Spinal cord (tissue), 10 donors: ENCODE measurements around the gene FAM117B. TPM values are rescaled to one million over a fixed set of nuclear protein-coding genes. Genes with fewer than 3 reads are reported as not detected.
A peak's percentile ranks its signal among the peaks of the same experiment; 100 is the strongest.

Source experiments
- DNase-seq, 6 donors: peaks; one replicate each; pipeline versions ENCODE4 v3.0.0 to v3.0.0-alpha.2; 2013 to 2015; ENCODE audit warnings: low spot score in 6 of 6, low read depth in 4 of 6
- H3K27ac ChIP-seq: one replicate; pipeline ENCODE4 v1.5.1; 2013; ENCODE audit warnings: low read depth, low read length, control low read depth
- H3K27me3 ChIP-seq: one replicate; pipeline ENCODE4 v1.6.1; 2013; ENCODE audit warnings: low read length; ENCODE audit not compliant: control insufficient read depth, insufficient read depth
- H3K36me3 ChIP-seq: one replicate; pipeline ENCODE4 v1.6.1; 2013; ENCODE audit warnings: low read length; ENCODE audit not compliant: control insufficient read depth, insufficient read depth
- H3K4me1 ChIP-seq: one replicate; pipeline ENCODE4 v1.6.1; 2013; ENCODE audit warnings: low read length; ENCODE audit not compliant: control insufficient read depth, insufficient read depth
- H3K4me3 ChIP-seq: one replicate; pipeline ENCODE4 v1.5.1; 2013; ENCODE audit warnings: low read depth, low read length, control low read depth
- H3K9me3 ChIP-seq: one replicate; pipeline ENCODE4 v1.6.1; 2013; ENCODE audit warnings: low read length; ENCODE audit not compliant: control insufficient read depth, insufficient read depth
- WGBS: methylation state at CpG from one replicate; pipeline ENCODE4 v1.1.5; 2013; ENCODE audit warnings: missing lambda C conversion rate; ENCODE audit not compliant: insufficient coverage; 5-methylcytosine and 5-hydroxymethylcytosine counted together
- polyA plus RNA-seq, 2 donors: library from polyadenylated mRNA; unstranded; fragments of 120-200 nt; gene quantifications; one replicate each; pipeline ENCODE4 v1.2.1, GENCODE V29; 2013; ENCODE audit not compliant: insufficient read length in 2 of 2
- total RNA-seq, 2 donors: library from RNA; depleted of rRNA in 1 of 2; stranded (reverse); fragments of 120-200 nt in 1 of 2; fragments of >200 nt in 1 of 2; gene quantifications; one replicate each; pipeline versions ENCODE4 v1.2.3 to v1.2.4, GENCODE V29; 2013 to 2014
- donor health status: healthy.

The FAM117B gene
- total and polyA plus RNA-seq, 4 donors: 11.3 to 28.4 (median 23.3) TPM

DNA sequence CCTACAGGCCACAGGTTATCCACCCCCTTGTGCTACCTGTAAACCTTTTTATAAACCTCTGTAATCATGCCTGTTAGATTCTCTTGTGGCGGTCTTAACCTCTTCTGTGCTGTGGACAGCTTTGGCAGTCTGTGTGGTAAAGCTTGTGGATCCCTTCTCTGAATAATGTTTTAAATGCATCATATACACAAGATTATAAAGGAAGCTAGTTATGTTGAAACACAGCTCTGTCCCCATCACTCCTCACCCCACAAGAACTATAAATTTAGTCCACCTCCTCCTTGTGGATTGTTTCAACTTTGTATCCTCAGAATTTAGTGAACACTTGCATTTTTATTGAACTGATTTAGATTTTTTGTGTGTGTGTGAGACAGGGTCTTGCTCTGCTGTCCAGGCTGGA lies 129.1 kb downstream of the FAM117B start:
- no peaks in the 10 kb centered on the region for H3K9me3 ChIP-seq
- H3K27ac ChIP-seq: no peak overlapping the region
- no CpG with 5 or more reads among the region's 1 CpG for WGBS
- H3K36me3 ChIP-seq: peaks cover 19% of the 10 kb centered on the region
- H3K4me1 ChIP-seq: no peaks in the 10 kb centered on the region
- no peak overlapping the region for H3K4me3 ChIP-seq
- no peaks in the 10 kb centered on the region for H3K27me3 ChIP-seq
- no peak for DNase-seq

- no peak overlapping the region for H3K27ac ChIP-seq
- H3K36me3 ChIP-seq: peaks cover 11% of the 10 kb centered on the region
- no peaks in the 10 kb centered on the region for H3K27me3 ChIP-seq
- no peaks in the 10 kb centered on the region for H3K4me1 ChIP-seq
- no peak for DNase-seq
- WGBS: no CpG with 5 or more reads among the region's 3 CpGs
- no peak overlapping the region for H3K4me3 ChIP-seq
- no peaks in the 10 kb centered on the region for H3K9me3 ChIP-seq
Observed at GRCh38 chr2:202764991-202765390, 130.2 kb downstream of the FAM117B start.

- H3K27me3 ChIP-seq: no peaks in the 10 kb centered on the region
- H3K27ac ChIP-seq: no peak overlapping the region
- no peaks in the 10 kb centered on the region for H3K9me3 ChIP-seq
- no peak for DNase-seq
- 87% methylated on average over 4 of the region's 5 CpGs for whole genome bisulfite sequencing
- H3K4me3 ChIP-seq: no peak overlapping the region
- H3K36me3 ChIP-seq: peaks cover 12% of the 10 kb centered on the region
- H3K4me1 ChIP-seq: no peaks in the 10 kb centered on the region
Observed at GRCh38 chr2:202765436-202765835, 130.7 kb downstream of the FAM117B start.

DNA sequence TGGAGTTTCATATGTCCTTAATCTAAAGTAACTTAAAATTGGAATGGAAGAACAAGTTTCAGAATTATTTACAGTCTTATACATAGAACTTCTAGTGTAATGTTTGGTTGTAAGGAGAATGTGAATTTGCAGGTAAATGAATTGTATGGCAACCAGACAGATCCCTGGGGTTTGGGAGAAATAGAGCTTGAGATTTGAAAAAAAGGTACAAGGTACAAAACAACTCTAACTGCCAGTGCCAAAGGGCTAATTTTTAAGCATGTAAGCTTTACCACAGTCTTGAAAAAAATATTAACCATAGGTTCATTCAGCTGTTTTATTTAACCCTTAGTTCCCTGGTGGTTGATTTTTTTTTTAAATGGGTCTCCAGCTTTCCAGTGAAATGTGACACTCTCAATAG lies 133.5 kb downstream of the FAM117B start:
- Histone ChIP-seq H3K4me1 (no peaks in the 10 kb centered on the region), H3K4me3 (no peak overlapping the region), H3K27ac (no peak overlapping the region), H3K9me3 (no peaks in the 10 kb centered on the region), H3K36me3 (peaks cover 9% of the 10 kb centered on the region), H3K27me3 (no peaks in the 10 kb centered on the region)
- no peak for DNase-seq

DNA sequence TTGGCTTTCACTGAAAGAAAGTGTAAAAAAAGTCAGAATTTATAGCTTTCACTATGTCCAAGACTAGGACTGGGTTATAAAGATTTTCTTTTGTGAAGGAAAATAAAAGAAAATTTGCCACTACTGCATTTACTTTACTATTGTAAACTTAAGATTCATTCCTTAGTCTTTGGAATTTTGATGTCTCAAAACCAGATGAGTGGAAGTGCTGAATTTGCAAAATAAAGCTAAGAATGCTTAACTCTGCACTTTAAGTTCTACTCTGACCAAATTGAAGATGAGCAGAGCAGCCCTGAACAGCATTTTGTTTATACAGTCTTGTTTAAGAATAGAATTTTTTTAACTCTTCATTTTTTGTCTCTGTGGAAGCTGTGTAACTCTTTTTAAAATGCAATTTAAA lies 134.4 kb downstream of the FAM117B start:
- no peaks in the 10 kb centered on the region for H3K27me3 ChIP-seq
- no peaks in the 10 kb centered on the region for H3K9me3 ChIP-seq
- H3K36me3 ChIP-seq: peaks cover 12% of the 10 kb centered on the region
- DNase-seq: no peak
- no peak overlapping the region for H3K27ac ChIP-seq
- H3K4me3 ChIP-seq: no peak overlapping the region
- H3K4me1 ChIP-seq: no peaks in the 10 kb centered on the region

DNA sequence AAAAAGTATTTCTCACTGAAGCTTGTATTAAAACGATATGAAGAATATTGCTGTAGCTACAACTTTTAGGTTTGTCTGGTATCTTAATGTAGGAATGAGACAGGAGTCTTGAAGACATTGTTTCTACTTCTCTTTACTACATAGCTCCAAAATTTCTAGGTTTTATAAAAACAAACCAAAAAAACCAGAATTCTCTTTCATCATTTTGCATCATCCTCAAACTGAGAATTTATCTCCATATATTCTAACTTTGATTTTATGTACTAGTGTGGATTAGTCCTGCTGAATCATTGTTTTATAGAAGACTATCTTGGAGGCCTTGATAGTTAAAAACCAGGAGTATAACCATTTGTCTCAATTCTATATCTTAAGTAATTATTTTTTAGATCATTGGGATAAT lies 136.6 kb downstream of the FAM117B start:
- no peaks in the 10 kb centered on the region for H3K9me3 ChIP-seq
- no peaks in the 10 kb centered on the region for H3K4me1 ChIP-seq
- WGBS: no CpG with 5 or more reads among the region's 1 CpG
- H3K27me3 ChIP-seq: no peaks in the 10 kb centered on the region
- H3K36me3 ChIP-seq: peaks cover 12% of the 10 kb centered on the region
- H3K4me3 ChIP-seq: no peak overlapping the region
- DNase-seq: no peak
- no peak overlapping the region for H3K27ac ChIP-seq

DNA sequence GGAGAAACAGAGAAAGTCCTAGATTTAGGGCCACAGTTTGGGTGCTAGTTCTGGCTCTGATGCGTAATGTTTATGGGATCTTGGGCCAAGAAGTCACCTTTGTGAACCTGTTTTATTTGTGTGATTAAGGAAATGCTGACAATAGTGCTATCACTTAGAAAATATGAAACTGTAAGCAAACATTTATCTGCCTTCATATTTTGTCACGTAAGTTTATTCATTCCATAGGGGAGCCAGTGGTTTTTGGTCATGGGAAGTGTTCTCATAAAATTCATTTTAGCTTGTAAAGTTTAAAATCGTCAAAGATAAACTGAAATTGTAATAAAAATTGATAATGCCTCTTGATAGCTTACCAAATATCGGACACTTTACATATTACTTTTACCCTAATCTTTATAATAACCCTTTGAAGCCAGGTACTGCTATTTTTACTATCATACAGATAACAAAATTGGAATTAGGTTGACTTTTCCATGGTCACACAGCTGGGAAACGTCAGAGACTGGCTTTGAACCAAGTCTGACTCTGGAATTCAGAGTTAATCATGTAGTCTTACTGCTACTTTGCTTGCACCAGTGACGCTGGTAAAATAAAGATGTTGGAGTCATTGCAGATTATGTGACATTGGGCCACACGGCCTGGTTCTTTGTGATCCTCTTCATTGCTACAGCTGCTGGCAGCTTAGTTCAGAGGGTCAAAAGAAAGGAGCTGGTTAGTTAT lies 137.1 kb downstream of the FAM117B start:
- Histone ChIP-seq H3K27ac (no peak overlapping the region), H3K4me3 (no peak overlapping the region), H3K4me1 (no peaks in the 10 kb centered on the region), H3K36me3 (peaks cover 12% of the 10 kb centered on the region), H3K9me3 (no peaks in the 10 kb centered on the region), H3K27me3 (no peaks in the 10 kb centered on the region)
- DNase-seq: no peak
- 67% methylated on average over 3 of the region's 7 CpGs for WGBS

DNA sequence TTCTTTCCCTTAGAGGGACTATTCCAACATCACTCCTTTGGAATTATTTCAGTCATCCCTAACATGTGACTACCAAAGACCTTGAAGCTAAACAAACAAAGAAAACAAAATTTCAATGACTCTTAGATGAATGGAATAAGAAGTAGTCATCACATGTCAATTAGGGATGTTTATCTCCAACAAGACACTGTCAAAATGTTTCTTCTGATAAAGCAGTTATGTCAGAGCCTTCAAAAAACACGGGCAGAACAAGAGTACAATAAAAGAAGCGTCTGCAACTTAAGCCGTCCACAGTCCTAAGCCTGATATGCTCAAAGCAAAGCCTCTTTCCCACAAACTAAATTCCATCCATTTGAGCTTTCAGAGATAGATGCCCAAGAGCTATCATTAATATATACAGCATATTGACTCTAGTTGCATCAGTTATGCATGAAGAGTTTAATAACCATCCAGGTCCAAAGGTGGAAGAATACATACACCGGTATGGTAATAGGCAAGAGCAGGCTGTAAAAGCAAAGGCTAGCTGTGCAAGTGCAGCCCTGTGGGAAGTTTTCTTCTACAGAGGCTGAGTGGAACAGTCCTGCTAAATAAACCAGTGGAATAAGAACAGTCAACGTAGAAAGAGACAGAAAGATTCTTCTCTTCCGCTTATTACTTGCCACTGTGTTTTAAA lies 138.7 kb downstream of the FAM117B start:
- Histone ChIP-seq H3K9me3 (no peaks in the 10 kb centered on the region), H3K4me3 (no peak overlapping the region), H3K27me3 (no peaks in the 10 kb centered on the region), H3K36me3 (peaks cover 18% of the 10 kb centered on the region), H3K4me1 (no peaks in the 10 kb centered on the region), H3K27ac (no peak overlapping the region)
- peak in 1 of 6 donors; percentile 10 for DNase-seq
- WGBS: 72% methylated on average over 3 of the region's 6 CpGs

DNA sequence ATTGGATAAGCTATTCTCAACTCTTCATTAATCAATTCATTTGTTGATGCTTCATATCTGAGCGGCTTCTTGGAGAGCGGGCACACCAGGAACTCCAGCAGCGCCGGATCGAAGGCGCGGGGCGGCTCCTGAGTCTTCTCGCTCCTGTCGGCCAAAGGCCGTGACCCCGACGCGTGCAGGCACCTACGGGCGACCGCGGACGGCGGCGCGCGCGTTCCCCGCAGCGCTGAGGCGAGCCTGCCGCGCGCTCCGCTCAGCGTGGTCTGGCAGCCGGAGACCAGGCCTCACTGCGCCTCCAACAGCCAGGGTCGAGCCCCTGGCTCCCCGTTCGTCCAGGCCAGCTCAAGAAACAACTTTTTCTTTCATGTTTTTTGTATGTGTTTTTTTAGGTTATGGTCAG lies 139.3 kb downstream of the FAM117B start:
- WGBS: 56% methylated on average over 37 of the region's 37 CpGs
- no peaks in the 10 kb centered on the region for H3K27me3 ChIP-seq
- DNase-seq: no peak

GRCh38 chr2:202778217-202778616 lies 143.4 kb downstream of the FAM117B start:
- no peak for DNase-seq
- H3K27ac ChIP-seq: no peak overlapping the region
- no peaks in the 10 kb centered on the region for H3K9me3 ChIP-seq
- no peaks in the 10 kb centered on the region for H3K4me1 ChIP-seq
- no CpG with 5 or more reads among the region's 2 CpGs for WGBS
- no peaks in the 10 kb centered on the region for H3K27me3 ChIP-seq
- H3K36me3 ChIP-seq: peaks cover 17% of the 10 kb centered on the region
- H3K4me3 ChIP-seq: no peak overlapping the region

More for the DNA sequence above, 139.3 kb downstream of the FAM117B start:
- Histone ChIP-seq H3K9me3 (no peaks in the 10 kb centered on the region), H3K4me1 (no peaks in the 10 kb centered on the region), H3K4me3 (no peak overlapping the region), H3K27ac (no peak overlapping the region), H3K36me3 (peaks cover 18% of the 10 kb centered on the region)
